SK-N-SH (cell line): ENCODE measurements around the gene PTGR2. TPM values are rescaled to one million over a fixed set of nuclear protein-coding genes. Genes with fewer than 3 reads are reported as not detected.

Experiments used
- CTCF ChIA-PET: fragments of 300-600, 350-600 bp; formaldehyde crosslinking; extraction: SDS; loops from one replicate; lab custom pipeline; 2021; lab: Yijun Ruan, JAX
- POLR2A ChIA-PET: fragments of 350-600 bp; sonication (Branson Sonifier 250); formaldehyde crosslinking; extraction: SDS; loops from one replicate; lab custom pipeline; 2020; ENCODE audit warnings: antibody characterized with exemption, inconsistent platforms; lab: Yijun Ruan, JAX
- DNase-seq: peaks from one replicate; pipeline ENCODE4 v3.0.0; 2012
- H2AFZ ChIP-seq: fragments of 200-600 bp; sonication (generic); 2 replicates; pipeline ENCODE4 v1.8.1; 2016; ENCODE audit warnings: antibody characterized with exemption, mild to moderate bottlenecking, low read depth
- H3F3A ChIP-seq: fragments of 200-600 bp; sonication (generic); replicated peaks from 2 replicates; pipeline ENCODE3; 2016; ENCODE audit warnings: antibody characterized with exemption, mild to moderate bottlenecking; ENCODE audit not compliant: insufficient read depth
- H3K27ac ChIP-seq, 2 experiments: fragments of 200-500 bp in 1 of 2; fragments of 200-600 bp in 1 of 2; sonication (Bioruptor generic) in 1 of 2; sonication (generic), shearing (Covaris generic) in 1 of 2; 2 replicates each; pipeline versions ENCODE4 v1.5.1 to v1.6.1; 2014 to 2016; ENCODE audit warnings: low read depth in 2 of 2, inconsistent platforms in 1 of 2, low read length in 1 of 2, mild to moderate bottlenecking in 1 of 2, mixed read lengths in 1 of 2
- H3K27me3 ChIP-seq: fragments of 200-600 bp; sonication (generic), shearing (Covaris generic); 2 replicates; pipeline ENCODE4 v1.6.1; 2016; ENCODE audit warnings: mixed run types; ENCODE audit not compliant: insufficient read depth
- H3K36me3 ChIP-seq, 2 experiments: fragments of 200-500 bp in 1 of 2; fragments of 200-600 bp in 1 of 2; sonication (Bioruptor generic) in 1 of 2; sonication (generic) in 1 of 2; replicated peaks in 1 of 2; 2 replicates each; pipeline versions ENCODE3 to v1.5.1; 2014 to 2016; ENCODE audit warnings: low read length in 1 of 2, mild to moderate bottlenecking in 1 of 2; ENCODE audit not compliant: insufficient read depth in 2 of 2, control insufficient read depth in 1 of 2
- H3K4me1 ChIP-seq, 2 experiments: fragments of 200-500 bp in 1 of 2; fragments of 200-600 bp in 1 of 2; sonication (Bioruptor generic) in 1 of 2; sonication (generic), shearing (Covaris generic) in 1 of 2; 2 replicates each; pipeline versions ENCODE4 v1.5.1 to v1.6.1; 2014 to 2016; ENCODE audit warnings: low read depth in 1 of 2, low read length in 1 of 2, mixed run types in 1 of 2; ENCODE audit not compliant: insufficient read depth in 2 of 2, control insufficient read depth in 1 of 2
- H3K4me2 ChIP-seq: fragments of 200-600 bp; sonication (generic), shearing (Covaris generic); 2 replicates; pipeline ENCODE4 v1.6.1; 2017; ENCODE audit warnings: mixed run types
- H3K4me3 ChIP-seq, 2 experiments: fragments of 200-500 bp in 1 of 2; fragments of 200-600 bp in 1 of 2; sonication (Bioruptor generic) in 1 of 2; sonication (generic), shearing (Covaris generic) in 1 of 2; 2 replicates each; pipeline versions ENCODE4 v1.5.1 to v1.8.1; 2014 to 2016; ENCODE audit warnings: low read depth in 2 of 2, inconsistent platforms in 1 of 2, low read length in 1 of 2, mild to moderate bottlenecking in 1 of 2, mixed read lengths in 1 of 2, moderate library complexity in 1 of 2
- H3K79me2 ChIP-seq: fragments of 200-600 bp; sonication (generic); 2 replicates; pipeline ENCODE4 v1.8.1; 2017; ENCODE audit warnings: mild to moderate bottlenecking; ENCODE audit not compliant: insufficient read depth
- H3K9ac ChIP-seq: fragments of 200-600 bp; sonication (generic); 2 replicates; pipeline ENCODE4 v1.6.1; 2017; ENCODE audit warnings: mixed run types
- H3K9me2 ChIP-seq: fragments of 200-600 bp; sonication (generic); 2 replicates; pipeline ENCODE4 v1.6.1; 2017; ENCODE audit warnings: mixed run types
- H3K9me3 ChIP-seq: fragments of 200-600 bp; sonication (generic); 2 replicates; pipeline ENCODE4 v1.6.1; 2017; ENCODE audit warnings: mixed run types, mild to moderate bottlenecking, moderate library complexity
- H4K20me1 ChIP-seq: fragments of 200-600 bp; sonication (generic); 2 replicates; pipeline ENCODE4 v1.6.1; 2017; ENCODE audit warnings: mild to moderate bottlenecking, mixed run types; ENCODE audit not compliant: insufficient read depth
- EP300 ChIP-seq, 2 experiments: IDR thresholded peaks; 2 replicates each; pipeline versions ENCODE4 v1.4.0 to v1.6.1; 2012; ENCODE audit warnings: borderline replicate concordance in 1 of 2, low read depth in 1 of 2, low read length in 1 of 2
- EZH2phosphoT487 ChIP-seq: fragments of 200-600 bp; sonication (generic); IDR thresholded peaks from 2 replicates; pipeline ENCODE4 v1.6.1; 2017; ENCODE audit warnings: low read depth, mixed run types, mild to moderate bottlenecking, antibody characterized with exemption, moderate library complexity, borderline replicate concordance
- FOSL2 ChIP-seq: IDR thresholded peaks from 2 replicates; pipeline ENCODE4 v1.4.0; 2012; ENCODE audit warnings: low read depth, mild to moderate bottlenecking, moderate library complexity, borderline replicate concordance
- FOXJ3 ChIP-seq: sonication (generic); formaldehyde crosslinking; IDR thresholded peaks from 2 replicates; pipeline ENCODE4 v1.5.1; 2020; ENCODE audit warnings: mild to moderate bottlenecking, missing genetic modification reagents
- FOXM1 ChIP-seq: IDR thresholded peaks from 2 replicates; pipeline ENCODE4 v1.4.0; 2012; ENCODE audit warnings: low read depth, mild to moderate bottlenecking
- GATA2 ChIP-seq: sonication (generic); formaldehyde crosslinking; IDR thresholded peaks from 2 replicates; pipeline ENCODE4 v1.5.0; 2020; ENCODE audit warnings: mild to moderate bottlenecking, missing genetic modification reagents
- MXI1 ChIP-seq: IDR thresholded peaks from 2 replicates; pipeline ENCODE4 v1.6.1; 2012; ENCODE audit warnings: mild to moderate bottlenecking, low read depth, low read length, improper control_type of control experiment
- NFIC ChIP-seq: IDR thresholded peaks from 2 replicates; pipeline ENCODE4 v1.4.0; 2012; ENCODE audit warnings: borderline replicate concordance
- NRF1 ChIP-seq: IDR thresholded peaks from 2 replicates; pipeline ENCODE4 v1.6.1; 2012; ENCODE audit warnings: low read depth, mild to moderate bottlenecking, low read length
- RAD21 ChIP-seq: IDR thresholded peaks from 2 replicates; pipeline ENCODE4 v1.6.1; 2012; ENCODE audit warnings: mild to moderate bottlenecking, low read length
- RCOR1 ChIP-seq: fragments of 150-350 bp; IDR thresholded peaks from 2 replicates; pipeline ENCODE4 v1.6.1; 2017; ENCODE audit warnings: antibody characterized with exemption, low read length
- RFX5 ChIP-seq: IDR thresholded peaks from 2 replicates; pipeline ENCODE4 v1.6.1; 2012; ENCODE audit warnings: mild to moderate bottlenecking, improper control_type of control experiment, low read length
- TAF1 ChIP-seq: IDR thresholded peaks from 2 replicates; pipeline ENCODE4 v1.6.1; 2012; ENCODE audit warnings: low read depth, mild to moderate bottlenecking, low read length, moderate library complexity, borderline replicate concordance
- YY1 ChIP-seq: IDR thresholded peaks from 2 replicates; pipeline ENCODE4 v1.4.0; 2012; ENCODE audit warnings: low read depth, mild to moderate bottlenecking
- WGBS: methylation state at CpG from one replicate; pipeline ENCODE4 v1.1.6; 2017; ENCODE audit warnings: low lambda C conversion rate; 5-methylcytosine and 5-hydroxymethylcytosine counted together
- polyA plus RNA-seq, 3 experiments: library from polyadenylated mRNA; depleted of rRNA; stranded (reverse); fragments of >200 nt; gene quantifications; 2 replicates each; pipeline ENCODE4 v1.2.3, GENCODE V29; 2012
- TF ChIP-seq, protein P1 (sequence below): IDR thresholded peaks from 2 replicates; pipeline ENCODE4 v1.4.0; 2012; ENCODE audit warnings: low read depth, borderline replicate concordance
- TF ChIP-seq, protein P2 (sequence below): IDR thresholded peaks from 2 replicates; pipeline ENCODE4; 2012
- TF ChIP-seq, protein P3 (sequence below): IDR thresholded peaks from 2 replicates; pipeline ENCODE4 v1.6.1; 2012; ENCODE audit warnings: mild to moderate bottlenecking, low read depth, low read length, moderate library complexity
- TF ChIP-seq, protein P4 (sequence below): fragments of 200-600 bp; sonication (generic); IDR thresholded peaks from 2 replicates; pipeline ENCODE4 v1.6.1; 2017; ENCODE audit warnings: antibody characterized with exemption, mild to moderate bottlenecking, moderate library complexity

Gene PTGR2
- polyA plus RNA-seq, 1 of the 3 experiments (the other 2 are of a cell fraction) = 7.1 TPM

DNA sequence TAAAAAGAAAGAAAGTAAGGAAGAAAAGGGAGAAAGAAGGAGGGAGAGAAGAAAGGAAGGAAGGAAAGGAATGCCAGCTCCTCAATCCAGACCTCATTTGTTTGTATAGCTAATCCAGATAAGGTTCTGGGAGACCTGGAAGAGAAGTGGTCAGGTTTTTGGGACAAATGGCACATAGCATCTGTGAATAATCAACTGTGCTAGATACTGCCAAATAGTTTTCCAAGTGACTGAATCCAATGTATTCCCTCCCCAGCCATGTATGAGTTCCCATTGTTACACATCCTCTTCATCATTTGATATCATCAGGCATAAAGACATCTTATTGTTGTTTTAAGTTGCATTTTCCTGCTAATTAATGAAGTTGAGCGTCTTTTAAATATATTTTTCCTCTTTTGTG, 18.6 kb upstream of the PTGR2 start:
- Histone ChIP-seq H3K27ac (no peak overlapping the region), H3K4me2 (no peak overlapping the region), H3K9me3 (no peaks in the 10 kb centered on the region), H3K36me3 (no peaks in the 10 kb centered on the region), H3F3A (no peaks in the 10 kb centered on the region), H3K4me1 (peaks cover 6 to 7% of the 10 kb centered on the region in 2 experiments; a peak in 1 of 4 replicates), H2AFZ (0 out of 2 replicates have a peak overlapping the region, but pooled peaks have one; percentile 45), H3K9ac (no peak overlapping the region), H3K79me2 (no peaks in the 10 kb centered on the region), H3K9me2 (no peaks in the 10 kb centered on the region), H4K20me1 (no peaks in the 10 kb centered on the region), H3K27me3 (no peaks in the 10 kb centered on the region), H3K4me3 (no peak overlapping the region)
- WGBS = 67% methylated on average over 1 of the region's 1 CpG
- no peak for DNase-seq
- ChIA-PET CTCF (interaction anchor here (2.0 kb wide), 1 partner anchor 104 kb away, joined by 5 read pairs; no protein-coding TSS in a partner anchor), POLR2A (no interaction called here)
- TF ChIP-seq RFX5 (no peak), FOXJ3 (no peak), GATA2 (no peak), FOSL2 (no peak), RCOR1 (no peak)

DNA sequence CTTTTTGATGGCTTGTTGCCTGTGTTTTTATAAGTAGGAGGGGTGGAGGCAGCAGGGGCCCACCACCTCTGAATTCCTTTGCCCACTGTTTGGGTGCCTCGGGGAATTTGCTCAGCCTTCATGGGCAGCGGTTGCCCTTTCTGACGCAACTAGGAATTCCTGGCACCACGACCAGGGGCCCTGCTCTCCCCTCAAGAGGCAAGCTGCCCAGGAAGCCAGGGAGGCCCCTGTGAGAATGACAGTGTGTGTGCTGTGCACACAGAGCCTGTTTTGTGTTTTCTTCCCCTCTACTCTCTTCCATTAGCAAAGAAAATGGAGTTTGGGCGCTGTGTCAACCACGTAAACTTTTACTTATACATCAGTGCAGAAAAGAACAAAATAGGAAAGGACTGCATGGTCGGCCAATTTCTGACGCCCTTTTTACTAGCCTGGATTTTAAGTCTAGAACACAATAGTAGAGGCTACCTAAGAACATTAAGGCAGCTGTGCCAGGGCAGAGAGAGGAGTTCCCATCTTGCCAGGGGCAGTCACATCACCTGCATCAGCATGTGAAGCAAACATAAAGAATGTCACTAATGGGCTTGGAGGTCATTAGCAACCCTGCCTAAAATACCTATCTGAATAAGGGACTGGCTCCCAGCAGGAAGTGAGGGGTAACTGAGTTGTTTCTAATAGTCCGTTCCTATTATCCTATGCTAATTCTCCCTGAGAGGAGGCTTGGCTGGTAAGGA, 17.9 kb upstream of the PTGR2 start:
- H3K4me3 ChIP-seq = no peak overlapping the region
- H4K20me1 ChIP-seq = no peaks in the 10 kb centered on the region
- no peaks in the 10 kb centered on the region for H3K9me2 ChIP-seq
- POLR2A ChIA-PET = interaction anchor here (0.5 kb wide), 1 partner anchor 347 kb away, joined by 3 read pairs; no protein-coding TSS in a partner anchor
- H3K4me1 ChIP-seq = peaks cover 6 to 7% of the 10 kb centered on the region in 2 experiments; a peak in 1 of 4 replicates
- H3K27me3 ChIP-seq = no peaks in the 10 kb centered on the region
- no peaks in the 10 kb centered on the region for H3K36me3 ChIP-seq
- CTCF ChIA-PET = interaction anchor here (0.7 to 2.0 kb wide), 2 partner anchors 76 to 105 kb away, joined by 4 to 5 read pairs; no protein-coding TSS in a partner anchor
- no peak overlapping the region for H3K4me2 ChIP-seq
- H3K27ac ChIP-seq = no peak overlapping the region
- no peaks in the 10 kb centered on the region for H3F3A ChIP-seq
- no peak overlapping the region for H3K9ac ChIP-seq
- no peaks in the 10 kb centered on the region for H3K79me2 ChIP-seq
- H3K9me3 ChIP-seq = no peaks in the 10 kb centered on the region
- WGBS = 86% methylated on average over 5 of the region's 9 CpGs
- no peak for DNase-seq
- H2AFZ ChIP-seq = 0 out of 2 replicates have a peak overlapping the region, but pooled peaks have one; percentile 45
- TF ChIP-seq EP300 (IDR thresholded peaks at IDR 0.05; ENCODE audit: borderline replicate concordance in 1 of 2, low read depth in 1 of 2, low read length in 1 of 2) = no peak
- no peak for TF ChIP-seq FOXJ3
- no peak for TF ChIP-seq FOXM1
- TF ChIP-seq NFIC = no peak
- TF ChIP-seq YY1 = no peak
- TF ChIP-seq, protein P1, sequence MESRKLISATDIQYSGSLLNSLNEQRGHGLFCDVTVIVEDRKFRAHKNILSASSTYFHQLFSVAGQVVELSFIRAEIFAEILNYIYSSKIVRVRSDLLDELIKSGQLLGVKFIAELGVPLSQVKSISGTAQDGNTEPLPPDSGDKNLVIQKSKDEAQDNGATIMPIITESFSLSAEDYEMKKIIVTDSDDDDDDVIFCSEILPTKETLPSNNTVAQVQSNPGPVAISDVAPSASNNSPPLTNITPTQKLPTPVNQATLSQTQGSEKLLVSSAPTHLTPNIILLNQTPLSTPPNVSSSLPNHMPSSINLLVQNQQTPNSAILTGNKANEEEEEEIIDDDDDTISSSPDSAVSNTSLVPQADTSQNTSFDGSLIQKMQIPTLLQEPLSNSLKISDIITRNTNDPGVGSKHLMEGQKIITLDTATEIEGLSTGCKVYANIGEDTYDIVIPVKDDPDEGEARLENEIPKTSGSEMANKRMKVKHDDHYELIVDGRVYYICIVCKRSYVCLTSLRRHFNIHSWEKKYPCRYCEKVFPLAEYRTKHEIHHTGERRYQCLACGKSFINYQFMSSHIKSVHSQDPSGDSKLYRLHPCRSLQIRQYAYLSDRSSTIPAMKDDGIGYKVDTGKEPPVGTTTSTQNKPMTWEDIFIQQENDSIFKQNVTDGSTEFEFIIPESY = no peak
- TF ChIP-seq, protein P2, sequence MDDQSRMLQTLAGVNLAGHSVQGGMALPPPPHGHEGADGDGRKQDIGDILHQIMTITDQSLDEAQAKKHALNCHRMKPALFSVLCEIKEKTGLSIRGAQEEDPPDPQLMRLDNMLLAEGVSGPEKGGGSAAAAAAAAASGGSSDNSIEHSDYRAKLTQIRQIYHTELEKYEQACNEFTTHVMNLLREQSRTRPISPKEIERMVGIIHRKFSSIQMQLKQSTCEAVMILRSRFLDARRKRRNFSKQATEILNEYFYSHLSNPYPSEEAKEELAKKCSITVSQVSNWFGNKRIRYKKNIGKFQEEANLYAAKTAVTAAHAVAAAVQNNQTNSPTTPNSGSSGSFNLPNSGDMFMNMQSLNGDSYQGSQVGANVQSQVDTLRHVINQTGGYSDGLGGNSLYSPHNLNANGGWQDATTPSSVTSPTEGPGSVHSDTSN = no peak
- TF ChIP-seq, protein P3, sequence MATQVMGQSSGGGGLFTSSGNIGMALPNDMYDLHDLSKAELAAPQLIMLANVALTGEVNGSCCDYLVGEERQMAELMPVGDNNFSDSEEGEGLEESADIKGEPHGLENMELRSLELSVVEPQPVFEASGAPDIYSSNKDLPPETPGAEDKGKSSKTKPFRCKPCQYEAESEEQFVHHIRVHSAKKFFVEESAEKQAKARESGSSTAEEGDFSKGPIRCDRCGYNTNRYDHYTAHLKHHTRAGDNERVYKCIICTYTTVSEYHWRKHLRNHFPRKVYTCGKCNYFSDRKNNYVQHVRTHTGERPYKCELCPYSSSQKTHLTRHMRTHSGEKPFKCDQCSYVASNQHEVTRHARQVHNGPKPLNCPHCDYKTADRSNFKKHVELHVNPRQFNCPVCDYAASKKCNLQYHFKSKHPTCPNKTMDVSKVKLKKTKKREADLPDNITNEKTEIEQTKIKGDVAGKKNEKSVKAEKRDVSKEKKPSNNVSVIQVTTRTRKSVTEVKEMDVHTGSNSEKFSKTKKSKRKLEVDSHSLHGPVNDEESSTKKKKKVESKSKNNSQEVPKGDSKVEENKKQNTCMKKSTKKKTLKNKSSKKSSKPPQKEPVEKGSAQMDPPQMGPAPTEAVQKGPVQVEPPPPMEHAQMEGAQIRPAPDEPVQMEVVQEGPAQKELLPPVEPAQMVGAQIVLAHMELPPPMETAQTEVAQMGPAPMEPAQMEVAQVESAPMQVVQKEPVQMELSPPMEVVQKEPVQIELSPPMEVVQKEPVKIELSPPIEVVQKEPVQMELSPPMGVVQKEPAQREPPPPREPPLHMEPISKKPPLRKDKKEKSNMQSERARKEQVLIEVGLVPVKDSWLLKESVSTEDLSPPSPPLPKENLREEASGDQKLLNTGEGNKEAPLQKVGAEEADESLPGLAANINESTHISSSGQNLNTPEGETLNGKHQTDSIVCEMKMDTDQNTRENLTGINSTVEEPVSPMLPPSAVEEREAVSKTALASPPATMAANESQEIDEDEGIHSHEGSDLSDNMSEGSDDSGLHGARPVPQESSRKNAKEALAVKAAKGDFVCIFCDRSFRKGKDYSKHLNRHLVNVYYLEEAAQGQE = no peak
- TF ChIP-seq RAD21 = no peak
- no peak for TF ChIP-seq TAF1
- TF ChIP-seq, protein P4, sequence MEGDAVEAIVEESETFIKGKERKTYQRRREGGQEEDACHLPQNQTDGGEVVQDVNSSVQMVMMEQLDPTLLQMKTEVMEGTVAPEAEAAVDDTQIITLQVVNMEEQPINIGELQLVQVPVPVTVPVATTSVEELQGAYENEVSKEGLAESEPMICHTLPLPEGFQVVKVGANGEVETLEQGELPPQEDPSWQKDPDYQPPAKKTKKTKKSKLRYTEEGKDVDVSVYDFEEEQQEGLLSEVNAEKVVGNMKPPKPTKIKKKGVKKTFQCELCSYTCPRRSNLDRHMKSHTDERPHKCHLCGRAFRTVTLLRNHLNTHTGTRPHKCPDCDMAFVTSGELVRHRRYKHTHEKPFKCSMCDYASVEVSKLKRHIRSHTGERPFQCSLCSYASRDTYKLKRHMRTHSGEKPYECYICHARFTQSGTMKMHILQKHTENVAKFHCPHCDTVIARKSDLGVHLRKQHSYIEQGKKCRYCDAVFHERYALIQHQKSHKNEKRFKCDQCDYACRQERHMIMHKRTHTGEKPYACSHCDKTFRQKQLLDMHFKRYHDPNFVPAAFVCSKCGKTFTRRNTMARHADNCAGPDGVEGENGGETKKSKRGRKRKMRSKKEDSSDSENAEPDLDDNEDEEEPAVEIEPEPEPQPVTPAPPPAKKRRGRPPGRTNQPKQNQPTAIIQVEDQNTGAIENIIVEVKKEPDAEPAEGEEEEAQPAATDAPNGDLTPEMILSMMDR = no peak
- no peak for TF ChIP-seq EZH2phosphoT487
- TF ChIP-seq MXI1 = no peak
- no peak for TF ChIP-seq NRF1
